GM23248 (cell line): Measurements from ENCODE around the gene PCED1A. TPM values are rescaled to one million over a fixed set of nuclear protein-coding genes. Genes with fewer than 3 reads are reported as not detected.

Experiments used
- DNase-seq: peaks from one replicate; pipeline ENCODE4 v3.0.0-alpha.2; 2015
- H2AFZ ChIP-seq: fragments of 200-600 bp; sonication (generic); 2 replicates; pipeline ENCODE4 v1.6.1; 2016; ENCODE audit warnings: antibody characterized with exemption
- H3F3A ChIP-seq: fragments of 200-600 bp; sonication (generic); 2 replicates; pipeline ENCODE4 v1.6.1; 2016; ENCODE audit warnings: mild to moderate bottlenecking, antibody characterized with exemption, mixed run types; ENCODE audit not compliant: insufficient read depth
- H3K27ac ChIP-seq: fragments of 200-600 bp; sonication (generic); 2 replicates; pipeline ENCODE4 v1.5.1; 2016; ENCODE audit warnings: mild to moderate bottlenecking
- H3K27me3 ChIP-seq: fragments of 200-600 bp; sonication (generic); replicated peaks from 2 replicates; pipeline ENCODE4 v1.6.1; 2016; ENCODE audit warnings: mild to moderate bottlenecking; ENCODE audit not compliant: insufficient read depth
- H3K36me3 ChIP-seq: fragments of 200-600 bp; sonication (generic); 2 replicates; pipeline ENCODE4 v1.6.1; 2016; ENCODE audit warnings: low read depth, mild to moderate bottlenecking
- H3K4me1 ChIP-seq: fragments of 200-600 bp; sonication (generic); 2 replicates; pipeline ENCODE4 v1.6.1; 2016; ENCODE audit warnings: mild to moderate bottlenecking; ENCODE audit not compliant: insufficient read depth
- H3K4me2 ChIP-seq: fragments of 200-600 bp; sonication (generic); one replicate; pipeline ENCODE4 v1.6.1; 2016; ENCODE audit warnings: mild to moderate bottlenecking; ENCODE audit not compliant: unreplicated experiment
- H3K4me3 ChIP-seq: fragments of 200-600 bp; sonication (generic); 2 replicates; pipeline ENCODE4 v1.5.1; 2016; ENCODE audit warnings: mild to moderate bottlenecking
- H3K79me2 ChIP-seq: fragments of 200-600 bp; sonication (generic); 2 replicates; pipeline ENCODE4 v1.6.1; 2016; ENCODE audit warnings: mild to moderate bottlenecking; ENCODE audit not compliant: insufficient read depth
- H3K9ac ChIP-seq: fragments of 200-600 bp; sonication (generic); 2 replicates; pipeline ENCODE4 v1.6.1; 2016; ENCODE audit warnings: mild to moderate bottlenecking
- H3K9me2 ChIP-seq: fragments of 200-600 bp; sonication (generic); 2 replicates; pipeline ENCODE4 v1.6.1; 2016; ENCODE audit warnings: mixed run types, mild to moderate bottlenecking, moderate library complexity; ENCODE audit not compliant: insufficient read depth
- H3K9me3 ChIP-seq: fragments of 200-600 bp; sonication (generic); one replicate; pipeline ENCODE4 v1.6.1; 2017; ENCODE audit warnings: low read depth
- H4K20me1 ChIP-seq: fragments of 200-600 bp; sonication (generic); 2 replicates; pipeline ENCODE4 v1.6.0; 2016; ENCODE audit not compliant: insufficient read depth
- EZH2 ChIP-seq: fragments of 200-600 bp; sonication (generic); IDR thresholded peaks from 2 replicates; pipeline ENCODE4 v1.6.1; 2018; ENCODE audit warnings: antibody characterized with exemption, mild to moderate bottlenecking; ENCODE audit not compliant: insufficient read depth, poor library complexity, severe bottlenecking
- EZH2phosphoT487 ChIP-seq: fragments of 200-600 bp; sonication (generic); IDR thresholded peaks from 2 replicates; pipeline ENCODE4 v1.6.1; 2018; ENCODE audit warnings: antibody characterized with exemption, moderate library complexity, mild to moderate bottlenecking, low read depth; ENCODE audit not compliant: insufficient read depth
- WGBS, 2 experiments: methylation state at CpG; one replicate each; pipeline ENCODE4 v1.1.6; 2015 to 2017; ENCODE audit warnings: low lambda C conversion rate in 2 of 2, low coverage in 1 of 2; ENCODE audit errors: missing lambda C conversion rate in 2 of 2; 5-methylcytosine and 5-hydroxymethylcytosine counted together
- in situ Hi-C: fragments of 300-500 bp; cut with MboI; formaldehyde crosslinking; loops from 2 replicates; pipeline ENCODE4 v1.15.0; 2020
- polyA plus RNA-seq: library from polyadenylated mRNA; unstranded; fragments of >200 nt; fragmentation: Nextera tagmentation; extraction: Ambion mirVana; gene quantifications from 2 replicates; pipeline ENCODE4 v1.2.1, GENCODE V29; 2016
- total RNA-seq: library from RNA; depleted of rRNA; stranded (reverse); fragments of >200 nt; shearing (Covaris generic); gene quantifications from 2 replicates; pipeline ENCODE4 v1.2.3, GENCODE V29; 2014

PCED1A gene
- total and polyA plus RNA-seq, 2 experiments from 2014 or later: 17.3 to 39.2 TPM

DNA sequence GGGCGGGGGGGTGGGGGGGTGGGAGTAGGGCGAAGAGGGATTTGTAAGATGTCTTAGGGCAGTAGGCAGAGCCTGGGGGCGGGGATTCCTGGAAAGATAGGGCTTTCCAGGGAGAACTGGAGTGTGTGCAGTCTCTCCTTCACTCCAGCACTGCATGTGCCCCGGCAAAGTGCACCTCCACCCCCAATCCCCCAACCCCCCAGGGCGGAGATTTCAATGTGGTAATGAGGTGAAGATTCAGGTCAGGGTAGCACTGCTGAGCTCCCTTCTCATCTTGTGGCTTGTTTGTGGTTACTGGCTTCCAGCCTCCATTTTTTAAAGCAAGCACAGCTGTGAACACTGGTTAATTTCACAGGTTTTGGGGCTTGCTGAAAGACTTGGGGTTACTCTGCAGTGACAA is 18.4 kb downstream of the PCED1A start:
- Histone ChIP-seq H3K4me3 (no peak overlapping the region), H3F3A (0 out of 2 replicates have a peak, but pooled peaks cover 7% of the 10 kb centered on the region), H4K20me1 (no peaks in the 10 kb centered on the region), H3K9me3 (no peaks in the 10 kb centered on the region), H3K36me3 (no peaks in the 10 kb centered on the region), H3K4me1 (no peaks in the 10 kb centered on the region), H3K27me3 (peaks cover 18% of the 10 kb centered on the region), H3K9ac (no peak overlapping the region), H3K9me2 (no peaks in the 10 kb centered on the region), H3K27ac (no peak overlapping the region), H3K4me2 (peak overlapping the region; percentile 34), H3K79me2 (no peaks in the 10 kb centered on the region), H2AFZ (no peak overlapping the region)
- WGBS, 2 experiments: 0 to 4% methylated on average over 3 to 5 of the region's 5 CpGs
- in situ Hi-C loops: no loop called here
- peak; percentile 30 for DNase-seq
- TF ChIP-seq EZH2phosphoT487: no peak

DNA sequence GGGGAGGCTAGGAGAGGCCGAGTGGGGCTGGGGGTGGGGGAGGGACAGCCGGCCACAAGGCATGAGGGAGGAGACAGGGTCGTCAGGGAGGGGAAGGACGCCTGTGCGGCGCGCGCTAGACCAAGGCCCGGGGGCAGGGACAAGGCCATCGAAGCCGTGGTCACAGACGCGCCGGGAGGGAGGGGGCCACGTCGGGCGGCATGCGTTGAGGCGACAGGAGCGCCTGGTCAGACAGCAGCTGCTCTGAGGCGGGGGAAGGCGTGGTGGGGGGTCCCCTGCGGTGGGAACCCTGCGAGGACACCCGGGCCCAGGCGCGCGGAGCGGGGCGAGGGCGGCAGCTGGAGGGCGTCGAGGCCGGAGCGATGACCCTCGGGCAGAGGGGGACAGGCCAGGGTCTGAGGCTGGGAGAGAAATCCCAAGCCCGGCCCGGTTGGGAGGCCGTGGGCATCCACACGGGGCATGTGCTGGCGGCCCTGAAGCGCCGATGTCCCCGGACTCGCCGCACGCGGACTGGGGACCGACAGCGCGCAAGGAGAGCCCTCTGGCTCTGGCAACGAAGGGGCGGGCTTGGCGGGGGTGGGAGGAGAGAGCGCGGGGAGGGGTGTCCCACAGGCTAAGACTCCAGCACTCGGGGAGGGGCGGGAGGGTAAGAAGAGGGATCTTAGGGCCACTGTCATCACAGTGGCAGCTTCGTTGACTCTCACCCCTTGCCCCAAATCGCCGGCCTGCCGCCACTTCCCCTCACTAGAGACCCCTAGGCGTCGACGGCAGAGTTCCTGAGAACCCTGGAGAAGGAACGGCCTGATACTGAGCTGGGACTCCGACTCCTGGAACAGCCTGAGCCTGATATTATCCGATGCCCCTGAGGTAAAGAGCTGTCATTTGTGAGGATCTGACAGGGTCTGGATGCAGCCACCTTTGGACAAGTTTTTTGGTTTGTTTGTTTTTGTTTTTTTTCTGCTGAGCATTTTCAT is 19.3 kb downstream of the PCED1A start:
- H3K27ac ChIP-seq: no peak overlapping the region
- H3K4me3 ChIP-seq: no peak overlapping the region
- no peaks in the 10 kb centered on the region for H3K9me3 ChIP-seq
- no peaks in the 10 kb centered on the region for H3K9me2 ChIP-seq
- TF ChIP-seq EZH2phosphoT487 (no peak), EZH2 (peak; percentile 79)
- 0 out of 2 replicates have a peak, but pooled peaks cover 7% of the 10 kb centered on the region for H3F3A ChIP-seq
- H2AFZ ChIP-seq: no peak overlapping the region
- no peaks in the 10 kb centered on the region for H3K36me3 ChIP-seq
- peaks cover 18% of the 10 kb centered on the region for H3K27me3 ChIP-seq
- 7 to 15% methylated on average over 34 to 64 of the region's 68 CpGs for WGBS, 2 experiments
- in situ Hi-C loops: no loop called here
- no peak overlapping the region for H3K4me2 ChIP-seq
- DNase-seq: no peak
- no peaks in the 10 kb centered on the region for H3K4me1 ChIP-seq
- no peak overlapping the region for H3K9ac ChIP-seq
- H4K20me1 ChIP-seq: no peaks in the 10 kb centered on the region
- no peaks in the 10 kb centered on the region for H3K79me2 ChIP-seq

DNA sequence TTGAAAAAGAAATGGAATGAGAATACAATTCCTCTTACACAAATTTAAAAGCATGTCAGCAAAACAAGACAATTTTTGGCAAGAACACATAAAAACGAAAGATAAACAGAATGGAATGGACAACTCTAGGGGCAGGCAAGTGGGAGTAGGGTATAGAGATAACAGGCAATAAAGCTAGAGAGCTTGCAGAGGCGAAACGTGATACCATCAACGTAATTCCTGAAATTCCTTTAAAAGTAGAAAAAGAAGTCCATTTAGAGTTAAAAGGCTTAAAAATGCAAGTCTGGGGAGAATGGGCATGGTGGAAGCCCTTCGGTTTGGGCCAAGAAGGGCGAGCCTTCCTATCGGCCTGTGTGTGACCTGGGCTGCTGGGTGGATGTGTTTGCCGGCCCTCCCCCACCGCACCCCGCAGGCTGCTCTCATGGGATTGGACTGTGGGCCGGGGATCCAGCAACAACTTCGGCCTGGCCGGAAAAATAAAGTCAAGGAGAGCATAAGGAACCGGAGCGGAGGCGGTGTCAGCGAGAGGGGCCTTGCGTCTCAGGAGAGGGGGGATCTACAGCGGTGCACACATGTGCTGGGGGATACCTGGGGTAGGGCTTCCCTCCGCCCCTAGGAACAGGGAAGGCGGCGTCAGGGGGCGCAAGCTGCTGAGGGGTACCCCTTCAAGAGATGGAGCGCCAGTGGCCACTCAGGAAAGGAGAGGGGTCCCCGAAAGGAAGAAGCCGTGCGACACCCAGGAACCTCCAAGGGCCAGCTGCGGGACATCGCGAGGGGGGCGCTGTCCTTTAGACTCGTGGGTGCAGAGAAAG is 20.2 kb downstream of the PCED1A start:
- no peak overlapping the region for H3K4me2 ChIP-seq
- no peak for TF ChIP-seq EZH2
- H3K79me2 ChIP-seq: no peaks in the 10 kb centered on the region
- no peaks in the 10 kb centered on the region for H4K20me1 ChIP-seq
- H3K27me3 ChIP-seq: peaks cover 18% of the 10 kb centered on the region
- H3K9me3 ChIP-seq: no peaks in the 10 kb centered on the region
- H3K4me1 ChIP-seq: peaks cover 1% of the 10 kb centered on the region
- H3K27ac ChIP-seq: no peak overlapping the region
- WGBS, 2 experiments: 39 to 53% methylated on average over 25 to 32 of the region's 32 CpGs
- no peak for DNase-seq
- H3K9ac ChIP-seq: no peak overlapping the region
- no peak overlapping the region for H2AFZ ChIP-seq
- no peaks in the 10 kb centered on the region for H3K36me3 ChIP-seq
- no peaks in the 10 kb centered on the region for H3K9me2 ChIP-seq
- in situ Hi-C loops: no loop called here
- no peak overlapping the region for H3K4me3 ChIP-seq
- 0 out of 2 replicates have a peak, but pooled peaks cover 7% of the 10 kb centered on the region for H3F3A ChIP-seq

DNA sequence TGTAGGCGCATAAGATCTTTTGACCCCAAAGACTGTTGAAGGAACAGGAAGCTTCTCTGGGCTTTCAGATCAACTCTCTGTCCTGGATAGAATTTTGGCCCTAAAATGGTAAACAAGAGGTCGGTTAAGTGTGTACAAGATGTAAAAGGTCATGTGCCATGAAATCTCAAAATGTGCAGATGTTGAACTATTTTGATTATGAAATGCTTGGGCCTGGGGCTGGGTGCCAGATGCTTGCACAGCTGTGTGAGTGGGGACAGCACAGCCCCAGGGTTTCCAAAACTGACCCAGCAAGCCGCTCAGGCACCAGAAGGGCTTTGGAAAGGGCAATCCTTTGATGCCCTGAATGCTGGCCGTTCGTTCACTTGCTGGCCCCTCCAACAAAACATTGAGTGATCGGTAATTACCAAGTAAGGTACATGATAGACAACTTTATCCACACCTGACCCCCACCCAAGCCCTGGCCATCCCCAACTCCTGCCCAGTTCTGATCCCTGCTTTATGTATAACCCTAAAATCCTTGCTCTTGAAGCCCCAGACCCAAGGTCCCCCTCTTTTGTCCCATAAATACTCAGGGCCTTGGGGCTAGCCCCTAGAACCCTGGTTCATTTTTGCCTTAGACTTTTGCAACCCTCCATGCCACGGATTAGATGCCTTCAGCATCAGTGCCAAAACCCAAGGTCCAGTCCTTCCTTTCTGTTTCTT is 22.4 kb downstream of the PCED1A start:
- Histone ChIP-seq H3K4me3 (no peak overlapping the region), H3K36me3 (no peaks in the 10 kb centered on the region), H3F3A (0 out of 2 replicates have a peak, but pooled peaks cover 7% of the 10 kb centered on the region), H3K79me2 (no peaks in the 10 kb centered on the region), H3K9me2 (no peaks in the 10 kb centered on the region), H4K20me1 (no peaks in the 10 kb centered on the region), H3K9me3 (no peaks in the 10 kb centered on the region), H2AFZ (no peak overlapping the region), H3K4me2 (no peak overlapping the region), H3K27me3 (peaks cover 18% of the 10 kb centered on the region), H3K27ac (no peak overlapping the region), H3K4me1 (peaks cover 13% of the 10 kb centered on the region), H3K9ac (no peak overlapping the region)
- 74 to 76% methylated on average over 7 of the region's 7 CpGs for WGBS, 2 experiments
- DNase-seq: no peak
- TF ChIP-seq EZH2phosphoT487: no peak
- TF ChIP-seq EZH2: no peak
- in situ Hi-C loops: no loop called here
